DND-41 (cell line): ENCODE measurements around the gene HDAC4.

Experiments used
- EZH2 ChIP-seq: IDR thresholded peaks from 3 replicates; pipeline ENCODE4 v1.6.1; 2012; ENCODE audit warnings: borderline replicate concordance, low read depth, mild to moderate bottlenecking, moderate library complexity, low read length, inconsistent platforms; ENCODE audit not compliant: severe bottlenecking
- TF ChIP-seq, protein P1 (sequence below): IDR thresholded peaks from 2 replicates; pipeline ENCODE4 v1.5.1; 2012; ENCODE audit warnings: borderline replicate concordance, low read length, moderate library complexity, mild to moderate bottlenecking; ENCODE audit not compliant: poor library complexity, severe bottlenecking; ENCODE audit errors: extremely low read depth

DNA sequence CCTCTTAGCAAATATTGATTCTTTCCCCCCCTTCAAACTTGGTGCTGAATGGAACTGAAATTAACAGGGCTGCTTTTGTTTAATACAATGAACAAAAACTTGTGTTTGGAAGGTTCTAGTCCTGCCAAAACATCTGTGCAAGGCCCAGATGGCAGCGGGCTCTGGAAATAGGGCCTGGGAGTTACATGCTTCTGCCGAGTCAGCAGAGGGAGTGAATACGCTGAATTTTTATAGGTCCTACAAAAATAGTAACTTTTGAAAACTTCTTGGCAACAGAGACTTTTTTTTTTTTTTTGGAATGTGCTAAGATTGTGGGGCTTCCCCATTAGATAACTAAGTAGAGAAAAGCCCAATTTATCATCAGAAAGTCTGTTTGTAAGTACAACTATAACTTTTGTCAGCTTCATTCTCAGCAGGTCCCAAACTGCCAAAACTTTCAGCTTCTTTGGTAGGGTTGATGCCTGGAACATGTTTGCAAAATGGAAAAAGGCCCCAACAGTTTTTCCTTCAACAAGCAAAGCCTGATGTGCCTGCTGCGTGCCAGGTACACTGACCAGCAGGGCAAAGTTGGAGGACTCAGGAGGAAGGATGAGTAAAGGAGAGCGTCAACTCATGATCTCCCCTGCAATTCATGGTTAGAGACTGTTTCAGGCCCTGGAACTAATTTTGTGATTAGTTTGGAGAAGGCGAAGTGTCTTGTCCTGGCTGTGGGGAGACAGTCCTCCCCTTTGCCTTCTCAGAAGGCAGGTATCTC is 45.1 kb upstream of the HDAC4 start:
- TF ChIP-seq, protein P1, sequence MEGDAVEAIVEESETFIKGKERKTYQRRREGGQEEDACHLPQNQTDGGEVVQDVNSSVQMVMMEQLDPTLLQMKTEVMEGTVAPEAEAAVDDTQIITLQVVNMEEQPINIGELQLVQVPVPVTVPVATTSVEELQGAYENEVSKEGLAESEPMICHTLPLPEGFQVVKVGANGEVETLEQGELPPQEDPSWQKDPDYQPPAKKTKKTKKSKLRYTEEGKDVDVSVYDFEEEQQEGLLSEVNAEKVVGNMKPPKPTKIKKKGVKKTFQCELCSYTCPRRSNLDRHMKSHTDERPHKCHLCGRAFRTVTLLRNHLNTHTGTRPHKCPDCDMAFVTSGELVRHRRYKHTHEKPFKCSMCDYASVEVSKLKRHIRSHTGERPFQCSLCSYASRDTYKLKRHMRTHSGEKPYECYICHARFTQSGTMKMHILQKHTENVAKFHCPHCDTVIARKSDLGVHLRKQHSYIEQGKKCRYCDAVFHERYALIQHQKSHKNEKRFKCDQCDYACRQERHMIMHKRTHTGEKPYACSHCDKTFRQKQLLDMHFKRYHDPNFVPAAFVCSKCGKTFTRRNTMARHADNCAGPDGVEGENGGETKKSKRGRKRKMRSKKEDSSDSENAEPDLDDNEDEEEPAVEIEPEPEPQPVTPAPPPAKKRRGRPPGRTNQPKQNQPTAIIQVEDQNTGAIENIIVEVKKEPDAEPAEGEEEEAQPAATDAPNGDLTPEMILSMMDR: no peak
- no peak for TF ChIP-seq EZH2
